H9 (cell line): ENCODE results near the gene EHHADH. TPM values are rescaled to one million over a fixed set of nuclear protein-coding genes. Genes with fewer than 3 reads are reported as not detected.

Experiments used
- DNase-seq: peaks from one replicate; pipeline ENCODE4 v3.0.0-alpha.2; 2017
- H2AFZ ChIP-seq: one replicate; pipeline ENCODE4 v1.6.1; 2013; ENCODE audit warnings: mild to moderate bottlenecking, low read length, control low read depth, moderate library complexity
- H2AK5ac ChIP-seq: 2 replicates; pipeline ENCODE4 v1.6.1; 2013; ENCODE audit warnings: low read length, control low read depth, mixed read lengths; ENCODE audit not compliant: insufficient read length
- H2BK120ac ChIP-seq: one replicate; pipeline ENCODE4 v1.6.1; 2013; ENCODE audit warnings: low read depth, mild to moderate bottlenecking, low read length, control low read depth, inconsistent platforms; ENCODE audit not compliant: poor library complexity, severe bottlenecking
- H2BK12ac ChIP-seq: 2 replicates; pipeline ENCODE4 v1.6.1; 2013; ENCODE audit warnings: low read length, control low read depth, mixed read lengths, low read depth; ENCODE audit not compliant: insufficient read length
- H2BK15ac ChIP-seq: 2 replicates; pipeline ENCODE4 v1.6.1; 2013; ENCODE audit warnings: low read depth, low read length, control low read depth
- H2BK20ac ChIP-seq: one replicate; pipeline ENCODE4 v1.6.1; 2013; ENCODE audit warnings: low read depth, mild to moderate bottlenecking, low read length, control low read depth, inconsistent platforms; ENCODE audit not compliant: poor library complexity, severe bottlenecking
- H2BK5ac ChIP-seq: 2 replicates; pipeline ENCODE4 v1.6.1; 2013; ENCODE audit warnings: low read length, control low read depth, mixed read lengths; ENCODE audit not compliant: insufficient read length
- H3K14ac ChIP-seq: 2 replicates; pipeline ENCODE4 v1.6.1; 2013; ENCODE audit warnings: low read length, control low read depth; ENCODE audit not compliant: insufficient read depth
- H3K18ac ChIP-seq: 2 replicates; pipeline ENCODE4 v1.6.1; 2013; ENCODE audit warnings: low read depth, mild to moderate bottlenecking, mixed read lengths, low read length, control low read depth; ENCODE audit not compliant: insufficient read length
- H3K23ac ChIP-seq: 2 replicates; pipeline ENCODE4 v1.6.1; 2013; ENCODE audit warnings: low read length, control low read depth, mixed read lengths, low read depth; ENCODE audit not compliant: insufficient read length
- H3K23me2 ChIP-seq: 2 replicates; pipeline ENCODE4 v1.6.1; 2013; ENCODE audit warnings: low read depth, mild to moderate bottlenecking, mixed read lengths, low read length, control low read depth; ENCODE audit not compliant: insufficient read length, poor library complexity, severe bottlenecking
- H3K27ac ChIP-seq: 2 replicates; pipeline ENCODE4 v1.5.1; 2013; ENCODE audit warnings: low read length, control low read depth, mixed read lengths, low read depth; ENCODE audit not compliant: insufficient read length
- H3K27me3 ChIP-seq: 2 replicates; pipeline ENCODE4 v1.6.1; 2013; ENCODE audit warnings: low read length, control low read depth, inconsistent platforms; ENCODE audit not compliant: insufficient read depth
- H3K4ac ChIP-seq: 2 replicates; pipeline ENCODE4 v1.6.1; 2013; ENCODE audit warnings: low read depth, mild to moderate bottlenecking, control low read depth, inconsistent platforms, low read length, moderate library complexity
- H3K4me1 ChIP-seq: 2 replicates; pipeline ENCODE4 v1.6.1; 2013; ENCODE audit warnings: low read length, control low read depth, inconsistent platforms; ENCODE audit not compliant: insufficient read depth
- H3K4me2 ChIP-seq: 2 replicates; pipeline ENCODE4 v1.6.1; 2013; ENCODE audit warnings: low read length, control low read depth, mixed read lengths; ENCODE audit not compliant: insufficient read length, insufficient read depth
- H3K56ac ChIP-seq: 2 replicates; pipeline ENCODE4 v1.6.1; 2013; ENCODE audit warnings: low read depth, mild to moderate bottlenecking, mixed read lengths, low read length, control low read depth; ENCODE audit not compliant: insufficient read length
- H3K79me1 ChIP-seq: 2 replicates; pipeline ENCODE4 v1.6.1; 2013; ENCODE audit warnings: low read depth, mild to moderate bottlenecking, moderate library complexity, low read length, control low read depth, inconsistent platforms; ENCODE audit not compliant: insufficient read depth, poor library complexity, severe bottlenecking
- H3K79me2 ChIP-seq: 2 replicates; pipeline ENCODE4 v1.6.1; 2013; ENCODE audit warnings: low read length, control low read depth, inconsistent platforms; ENCODE audit not compliant: insufficient read depth
- H3K9ac ChIP-seq: 2 replicates; pipeline ENCODE4 v1.6.1; 2013; ENCODE audit warnings: low read length, control low read depth, mixed read lengths; ENCODE audit not compliant: insufficient read length; ENCODE audit errors: extremely low read depth
- H3K9me3 ChIP-seq: one replicate; pipeline ENCODE4 v1.6.1; 2013; ENCODE audit warnings: low read depth, low read length, inconsistent platforms; ENCODE audit not compliant: control insufficient read depth
- H3T11ph ChIP-seq: one replicate; pipeline ENCODE4 v1.6.1; 2013; ENCODE audit warnings: mild to moderate bottlenecking, low read length, control low read depth, inconsistent platforms
- H4K20me1 ChIP-seq: one replicate; pipeline ENCODE4 v1.6.1; 2013; ENCODE audit not compliant: control insufficient read depth, insufficient read length, insufficient read depth
- H4K5ac ChIP-seq: 2 replicates; pipeline ENCODE4 v1.6.1; 2013; ENCODE audit warnings: low read depth, mild to moderate bottlenecking, mixed read lengths, low read length, control low read depth; ENCODE audit not compliant: insufficient read length
- H4K8ac ChIP-seq: replicated peaks from 2 replicates; pipeline ENCODE4 v1.6.1; 2013; ENCODE audit warnings: low read length, control low read depth, mixed read lengths, low read depth; ENCODE audit not compliant: insufficient read length
- H4K91ac ChIP-seq: 2 replicates; pipeline ENCODE4 v1.6.1; 2013; ENCODE audit warnings: low read depth, mild to moderate bottlenecking, moderate library complexity, mixed read lengths, low read length, control low read depth; ENCODE audit not compliant: insufficient read length
- H3K27ac Mint-ChIP-seq, 3 experiments: 2 replicates in 2 of 3; 3 replicates in 1 of 3; pipeline ENCODE4 v1.8.0; 2020 to 2021; ENCODE audit warnings: mixed read lengths in 3 of 3, mild to moderate bottlenecking in 1 of 3, moderate library complexity in 1 of 3
- H3K27me3 Mint-ChIP-seq: 2 replicates; pipeline ENCODE4 v1.8.0; 2021; ENCODE audit warnings: low read depth, mild to moderate bottlenecking, moderate library complexity, mixed read lengths
- H3K36me3 Mint-ChIP-seq, 3 experiments: 2 replicates in 2 of 3; 3 replicates in 1 of 3; pipeline ENCODE4 v1.8.0; 2020 to 2021; ENCODE audit warnings: low read depth in 3 of 3, mixed read lengths in 3 of 3; ENCODE audit not compliant: insufficient read depth in 1 of 3
- H3K4me1 Mint-ChIP-seq, 2 experiments: 2 replicates each; pipeline ENCODE4 v1.8.0; 2020; ENCODE audit warnings: mixed read lengths in 2 of 2
- H3K4me3 Mint-ChIP-seq, 2 experiments: 2 replicates in 1 of 2; 3 replicates in 1 of 2; pipeline ENCODE4 v1.8.0; 2020 to 2021; ENCODE audit warnings: mild to moderate bottlenecking in 2 of 2, mixed read lengths in 2 of 2, moderate library complexity in 1 of 2
- H3K9me3 Mint-ChIP-seq, 2 experiments: 2 replicates in 1 of 2; 3 replicates in 1 of 2; pipeline ENCODE4 v1.8.0; 2020; ENCODE audit warnings: mild to moderate bottlenecking in 2 of 2, mixed read lengths in 2 of 2, moderate library complexity in 1 of 2
- WGBS: extraction: QIAGEN DNeasy Blood & Tissue Kit; methylation state at CpG from one replicate; pipeline ENCODE4 v1.1.7; 2013; ENCODE audit warnings: missing lambda C conversion rate, low lambda C conversion rate, mixed read lengths; ENCODE audit not compliant: insufficient read length; ENCODE audit errors: extremely low coverage; 5-methylcytosine and 5-hydroxymethylcytosine counted together
- total RNA-seq: library from RNA; stranded (reverse); gene quantifications from 2 replicates; pipeline ENCODE4 v1.2.1, GENCODE V29; 2021
- TF ChIP-seq, protein P1 (sequence below): fragments of 200-600 bp; sonication (generic); conservative IDR thresholded peaks from 3 replicates; pipeline ENCODE4 v1.8.0; 2021; ENCODE audit warnings: antibody characterized with exemption, mild to moderate bottlenecking

Gene EHHADH
- total RNA-seq, 1 experiment from 2014 or later, result 2.1 TPM

DNA sequence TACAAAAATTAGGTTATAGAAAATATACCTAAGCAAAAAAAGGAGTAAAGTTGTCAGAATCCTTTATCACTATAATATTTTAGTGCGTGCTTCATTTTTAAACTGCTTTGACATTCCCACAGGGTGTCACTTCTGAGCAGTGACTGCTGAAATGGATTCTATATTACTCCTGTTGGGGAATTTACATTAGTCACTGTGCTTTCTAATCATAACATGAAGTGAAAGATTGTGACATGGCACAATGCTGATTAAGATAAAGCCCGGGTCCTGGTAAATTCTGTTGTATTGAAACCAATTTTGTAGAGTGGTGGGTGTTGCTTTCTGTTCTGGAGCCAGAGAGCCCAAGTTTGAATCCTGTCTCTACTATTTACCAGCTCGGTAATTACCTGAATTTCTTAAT, 36.4 kb upstream of the EHHADH start:
- no peak overlapping the region for H4K8ac ChIP-seq
- no peak overlapping the region for H3K14ac ChIP-seq
- no peak overlapping the region for H3T11ph ChIP-seq
- H2BK15ac ChIP-seq, result no peak overlapping the region
- H3K4me1 ChIP-seq, result no peaks in the 10 kb centered on the region
- H3K56ac ChIP-seq, result no peak overlapping the region
- H4K5ac ChIP-seq, result no peak overlapping the region
- peaks cover 0 to 4% (median 0%) of the 10 kb centered on the region in 3 experiments; a peak in 1 of 7 replicates for H3K36me3 Mint-ChIP-seq
- H3K79me2 ChIP-seq, result no peaks in the 10 kb centered on the region
- no peaks in the 10 kb centered on the region for H3K27me3 ChIP-seq
- no peaks in the 10 kb centered on the region for H3K9me3 Mint-ChIP-seq
- no peak overlapping the region for H2BK12ac ChIP-seq
- H3K4me2 ChIP-seq, result no peak overlapping the region
- no peak overlapping the region for H2BK5ac ChIP-seq
- H3K79me1 ChIP-seq, result no peaks in the 10 kb centered on the region
- H3K4me1 Mint-ChIP-seq, result no peaks in the 10 kb centered on the region
- TF ChIP-seq, protein P1, sequence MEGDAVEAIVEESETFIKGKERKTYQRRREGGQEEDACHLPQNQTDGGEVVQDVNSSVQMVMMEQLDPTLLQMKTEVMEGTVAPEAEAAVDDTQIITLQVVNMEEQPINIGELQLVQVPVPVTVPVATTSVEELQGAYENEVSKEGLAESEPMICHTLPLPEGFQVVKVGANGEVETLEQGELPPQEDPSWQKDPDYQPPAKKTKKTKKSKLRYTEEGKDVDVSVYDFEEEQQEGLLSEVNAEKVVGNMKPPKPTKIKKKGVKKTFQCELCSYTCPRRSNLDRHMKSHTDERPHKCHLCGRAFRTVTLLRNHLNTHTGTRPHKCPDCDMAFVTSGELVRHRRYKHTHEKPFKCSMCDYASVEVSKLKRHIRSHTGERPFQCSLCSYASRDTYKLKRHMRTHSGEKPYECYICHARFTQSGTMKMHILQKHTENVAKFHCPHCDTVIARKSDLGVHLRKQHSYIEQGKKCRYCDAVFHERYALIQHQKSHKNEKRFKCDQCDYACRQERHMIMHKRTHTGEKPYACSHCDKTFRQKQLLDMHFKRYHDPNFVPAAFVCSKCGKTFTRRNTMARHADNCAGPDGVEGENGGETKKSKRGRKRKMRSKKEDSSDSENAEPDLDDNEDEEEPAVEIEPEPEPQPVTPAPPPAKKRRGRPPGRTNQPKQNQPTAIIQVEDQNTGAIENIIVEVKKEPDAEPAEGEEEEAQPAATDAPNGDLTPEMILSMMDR, result no peak
- H3K23me2 ChIP-seq, result no peaks in the 10 kb centered on the region
- H4K20me1 ChIP-seq, result no peaks in the 10 kb centered on the region
- H3K9ac ChIP-seq, result no peak overlapping the region
- H3K23ac ChIP-seq, result no peak overlapping the region
- H4K91ac ChIP-seq, result no peak overlapping the region
- H3K27ac ChIP-seq, result no peak overlapping the region
- WGBS, result no CpG with 5 or more reads among the region's 3 CpGs
- no peak overlapping the region for H2BK120ac ChIP-seq
- no peaks in the 10 kb centered on the region for H3K9me3 ChIP-seq
- no peak overlapping the region for H3K27ac Mint-ChIP-seq
- H3K4ac ChIP-seq, result no peak overlapping the region
- H2BK20ac ChIP-seq, result no peak overlapping the region
- no peak overlapping the region for H2AK5ac ChIP-seq
- no peaks in the 10 kb centered on the region for H3K27me3 Mint-ChIP-seq
- DNase-seq, result no peak
- H3K4me3 Mint-ChIP-seq, result no peak overlapping the region
- no peak overlapping the region for H2AFZ ChIP-seq
- H3K18ac ChIP-seq, result no peak overlapping the region
